IMR-90 (cell line): ENCODE measurements around the gene ARHGEF26. TPM values are rescaled to one million over a fixed set of nuclear protein-coding genes. Genes with fewer than 3 reads are reported as not detected.

ENCODE experiments used
- ATAC-seq: fragments of 200-7000 bp; cut with Tn5 transposase; 2 replicates; pipeline ENCODE4 v1.9.1; 2020; ENCODE audit warnings: low read depth, mild to moderate bottlenecking, moderate library complexity
- BruUV-seq: library from RNA; stranded (reverse); fragments of 400-500 nt; replicated peaks from 2 replicates; lab custom pipeline; 2021; lab: Mats Ljungman, UMichigan
- CTCF ChIA-PET: fragments of 300-600 bp; formaldehyde crosslinking; extraction: SDS; loops from one replicate; lab custom pipeline; 2021; ENCODE audit warnings: antibody characterized with exemption; lab: Yijun Ruan, JAX
- POLR2A ChIA-PET: fragments of 300-600 bp; sonication (Branson Sonifier 250); formaldehyde crosslinking; loops from one replicate; lab custom pipeline; 2022; ENCODE audit warnings: antibody characterized with exemption; ENCODE audit not compliant: unreplicated experiment; lab: Charles Lee
- DNase-seq: peaks from one replicate; pipeline ENCODE4 v3.0.0; 2013
- H2AFZ ChIP-seq: replicated peaks from 2 replicates; pipeline ENCODE3; 2013; ENCODE audit warnings: low read length, mild to moderate bottlenecking; ENCODE audit not compliant: poor library complexity
- H2AK5ac ChIP-seq: 2 replicates; pipeline ENCODE4 v1.6.1; 2013; ENCODE audit warnings: low read depth, low read length, inconsistent platforms
- H2AK9ac ChIP-seq: replicated peaks from 2 replicates; pipeline ENCODE3; 2013; ENCODE audit warnings: mild to moderate bottlenecking, low read depth, low read length, moderate library complexity; ENCODE audit not compliant: poor library complexity
- H2BK120ac ChIP-seq: 2 replicates; pipeline ENCODE4 v1.6.1; 2013; ENCODE audit warnings: low read depth, low read length, inconsistent platforms
- H2BK15ac ChIP-seq: 3 replicates; pipeline ENCODE4 v1.6.1; 2013; ENCODE audit warnings: low read depth, low read length, inconsistent platforms
- H2BK20ac ChIP-seq: 2 replicates; pipeline ENCODE4 v1.6.1; 2013; ENCODE audit warnings: low read depth, mild to moderate bottlenecking, inconsistent platforms, low read length, moderate library complexity
- H2BK5ac ChIP-seq: 2 replicates; pipeline ENCODE4 v1.6.1; 2013; ENCODE audit warnings: mild to moderate bottlenecking, low read depth, low read length, inconsistent platforms; ENCODE audit not compliant: poor library complexity, severe bottlenecking
- H3K14ac ChIP-seq: replicated peaks from 2 replicates; pipeline ENCODE4 v1.6.1; 2013; ENCODE audit warnings: low read depth, low read length, inconsistent platforms
- H3K18ac ChIP-seq: 2 replicates; pipeline ENCODE4 v1.6.1; 2013; ENCODE audit warnings: low read depth, low read length, control low read depth
- H3K23ac ChIP-seq: 2 replicates; pipeline ENCODE4 v1.6.1; 2013; ENCODE audit warnings: low read depth, low read length, inconsistent platforms
- H3K27ac ChIP-seq: 2 replicates; pipeline ENCODE4 v1.5.1; 2013; ENCODE audit warnings: mild to moderate bottlenecking, control low read depth, low read length; ENCODE audit not compliant: insufficient read depth
- H3K27me3 ChIP-seq: 2 replicates; pipeline ENCODE4 v1.6.1; 2013; ENCODE audit warnings: low read length; ENCODE audit not compliant: control insufficient read depth, insufficient read depth
- H3K36me3 ChIP-seq: 2 replicates; pipeline ENCODE4 v1.6.1; 2013; ENCODE audit warnings: low read length, mixed read lengths; ENCODE audit not compliant: control insufficient read depth, insufficient read depth
- H3K4ac ChIP-seq: 2 replicates; pipeline ENCODE4 v1.6.1; 2013; ENCODE audit warnings: low read depth, low read length, inconsistent platforms
- H3K4me1 ChIP-seq: 2 replicates; pipeline ENCODE4 v1.6.1; 2013; ENCODE audit warnings: low read length, mixed read lengths; ENCODE audit not compliant: control insufficient read depth, insufficient read depth
- H3K4me2 ChIP-seq: 2 replicates; pipeline ENCODE4 v1.6.1; 2013; ENCODE audit warnings: low read depth, mild to moderate bottlenecking, control low read depth, low read length, moderate library complexity
- H3K4me3 ChIP-seq: 2 replicates; pipeline ENCODE4 v1.5.1; 2013; ENCODE audit warnings: low read depth, mild to moderate bottlenecking, control low read depth, low read length, moderate library complexity; ENCODE audit not compliant: insufficient read depth
- H3K56ac ChIP-seq: 2 replicates; pipeline ENCODE4 v1.6.1; 2013; ENCODE audit warnings: low read length, inconsistent platforms; ENCODE audit not compliant: insufficient read depth; ENCODE audit errors: extremely low read depth
- H3K79me1 ChIP-seq, 2 experiments: 2 replicates each; pipeline ENCODE4 v1.6.1; 2013; ENCODE audit warnings: low read length in 2 of 2, inconsistent platforms in 1 of 2, low read depth in 1 of 2
- H3K9ac ChIP-seq: 2 replicates; pipeline ENCODE4 v1.6.1; 2013; ENCODE audit warnings: low read depth, low read length, control low read depth
- H3K9me1 ChIP-seq: 2 replicates; pipeline ENCODE4 v1.6.1; 2013; ENCODE audit warnings: low read length, inconsistent platforms; ENCODE audit not compliant: insufficient read depth
- H3K9me3 ChIP-seq: 2 replicates; pipeline ENCODE4 v1.6.1; 2013; ENCODE audit warnings: low read length; ENCODE audit not compliant: control insufficient read depth, insufficient read depth
- H4K20me1 ChIP-seq: 2 replicates; pipeline ENCODE4 v1.6.1; 2013; ENCODE audit warnings: low read length, inconsistent platforms; ENCODE audit not compliant: insufficient read depth
- H4K5ac ChIP-seq: 2 replicates; pipeline ENCODE4 v1.6.1; 2013; ENCODE audit warnings: mild to moderate bottlenecking, low read depth, low read length, control low read depth
- H4K8ac ChIP-seq, 2 experiments: 2 replicates each; pipeline ENCODE4 v1.6.1; 2013; ENCODE audit warnings: low read depth in 2 of 2, low read length in 2 of 2, control low read depth in 1 of 2, inconsistent platforms in 1 of 2
- H4K91ac ChIP-seq: 2 replicates; pipeline ENCODE4 v1.6.1; 2013; ENCODE audit warnings: low read depth, low read length, inconsistent platforms; ENCODE audit not compliant: insufficient read depth
- NFE2L2 ChIP-seq: fragments of 150-350 bp; IDR thresholded peaks from 2 replicates; pipeline ENCODE4 v1.6.1; 2016; ENCODE audit warnings: low read depth, mild to moderate bottlenecking, low read length
- WGBS, 2 experiments: methylation state at CpG; one replicate each; pipeline versions ENCODE4 v1.1.5 to v1.1.7; 2013; ENCODE audit warnings: missing lambda C conversion rate in 2 of 2; ENCODE audit not compliant: insufficient read length in 1 of 2; ENCODE audit errors: extremely low coverage in 2 of 2; 5-methylcytosine and 5-hydroxymethylcytosine counted together
- dilution Hi-C: fragments of 300-500 bp; cut with HindIII; formaldehyde crosslinking; loops from one replicate; pipeline ENCODE4 v1.14.3; 2018; ENCODE audit warnings: low sequenced_read_pairs; ENCODE audit not compliant: unreplicated experiment
- in situ Hi-C: fragments of 300-500 bp; cut with MboI; formaldehyde crosslinking; loops from 3 replicates; pipeline ENCODE4 v1.14.3; 2019; ENCODE audit warnings: low sequenced_read_pairs, inconsistent platforms, mixed read lengths
- intact Hi-C: fragments of 100-400 bp; cut with micrococcal nuclease; formaldehyde crosslinking; loops from 2 replicates; pipeline ENCODE4 v1.10.0; 2022
- polyA plus RNA-seq, 3 experiments: library from polyadenylated mRNA; depleted of rRNA; stranded (reverse); fragments of >200 nt; gene quantifications; 2 replicates each; pipeline ENCODE4 v1.2.3, GENCODE V29; 2012; ENCODE audit warnings: low replicate concordance in 1 of 3
- total RNA-seq: library from RNA; depleted of rRNA; stranded (reverse); fragments of >200 nt; gene quantifications from 2 replicates; pipeline ENCODE4 v1.2.3, GENCODE V29; 2012

The ARHGEF26 gene
- total and polyA plus RNA-seq, 2 of the 4 experiments (the other 2 are of a cell fraction): 2.0 to 2.3 TPM

DNA sequence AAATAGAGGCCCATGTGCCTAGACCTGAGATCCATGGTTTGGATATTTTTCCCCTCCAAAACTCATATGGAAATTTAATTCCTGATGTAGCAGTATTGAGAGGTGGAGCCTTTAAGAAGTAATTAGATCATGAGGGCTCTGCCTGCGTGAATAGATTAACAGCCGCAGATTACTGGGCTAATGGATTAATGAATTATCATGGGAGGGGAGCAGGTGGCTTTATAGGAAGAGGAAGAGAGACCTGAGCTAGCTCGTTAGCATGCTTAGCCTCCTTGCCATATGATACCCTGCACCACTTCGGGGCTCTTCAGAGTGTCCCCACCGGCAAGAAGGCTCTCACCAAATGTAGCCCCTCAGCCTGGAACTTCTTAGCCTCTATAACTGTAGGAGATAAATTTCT lies 15.8 kb downstream of the ARHGEF26 start:
- intact Hi-C loops: no loop called here

More for the DNA sequence above, 15.8 kb downstream of the ARHGEF26 start:
- no peaks in the 10 kb centered on the region for H3K4me1 ChIP-seq
- no peak overlapping the region for H3K56ac ChIP-seq
- no peaks in the 10 kb centered on the region for H3K36me3 ChIP-seq
- no peak for TF ChIP-seq NFE2L2
- no peak overlapping the region for H4K5ac ChIP-seq
- dilution Hi-C loops (no loop called here), in situ Hi-C loops (no loop called here)
- H3K23ac ChIP-seq: no peak overlapping the region
- H2BK120ac ChIP-seq: no peak overlapping the region
- no peak overlapping the region for H2BK5ac ChIP-seq
- H4K91ac ChIP-seq: no peak overlapping the region
- no peak for DNase-seq
- no peak overlapping the region for H2AK5ac ChIP-seq
- no peak overlapping the region for H3K9ac ChIP-seq
- H3K18ac ChIP-seq: no peak overlapping the region
- H3K27me3 ChIP-seq: no peaks in the 10 kb centered on the region
- CTCF ChIA-PET: no interaction called here
- no peak overlapping the region for H2AFZ ChIP-seq
- no peak overlapping the region for H4K8ac ChIP-seq
- no peaks in the 10 kb centered on the region for H4K20me1 ChIP-seq
- no peaks in the 10 kb centered on the region for H3K9me3 ChIP-seq
- no peak overlapping the region for H2BK20ac ChIP-seq
- H3K79me1 ChIP-seq: no peaks in the 10 kb centered on the region
- H3K4me3 ChIP-seq: no peak overlapping the region
- no peak overlapping the region for H3K27ac ChIP-seq
- no peak overlapping the region for H3K4me2 ChIP-seq
- 100% methylated on average over 2 of the region's 5 CpGs; no CpG with 5 or more reads in 1 of the 2 experiments for WGBS, 2 experiments
- H2AK9ac ChIP-seq: no peak overlapping the region
- no peak overlapping the region for H3K14ac ChIP-seq
- H2BK15ac ChIP-seq: no peak overlapping the region
- no peaks in the 10 kb centered on the region for H3K9me1 ChIP-seq
- ATAC-seq: no peak
- BruUV-seq: no TSS peak
- POLR2A ChIA-PET: no interaction called here
- no peak overlapping the region for H3K4ac ChIP-seq
